Effector memory CD8-positive, alpha-beta T cell (primary cell): Measurements from ENCODE around the gene CSTB.

Experiments
- ATAC-seq: fragments of 150-1000 bp; cut with Tn5 transposase; replicated peaks from 2 replicates; pipeline ENCODE4 v1.10.0; 2021; ENCODE audit warnings: mild to moderate bottlenecking, moderate library complexity
- DNase-seq, 3 experiments: peaks; one replicate each; pipeline ENCODE4 v3.0.0; 2021
- H3K27ac Mint-ChIP-seq, 2 donors: one replicate each; pipeline ENCODE4 v1.8.0; 2022; ENCODE audit warnings: mild to moderate bottlenecking in 2 of 2, mixed read lengths in 2 of 2, moderate library complexity in 2 of 2
- H3K27me3 Mint-ChIP-seq, 2 donors: one replicate each; pipeline ENCODE4 v1.8.0; 2022; ENCODE audit warnings: mixed read lengths in 2 of 2
- H3K36me3 Mint-ChIP-seq: one replicate; pipeline ENCODE4 v1.8.0; 2022; ENCODE audit warnings: mild to moderate bottlenecking, moderate library complexity, mixed read lengths; ENCODE audit not compliant: insufficient read depth
- H3K4me1 Mint-ChIP-seq, 2 donors: one replicate each; pipeline ENCODE4 v1.8.0; 2022; ENCODE audit warnings: low read depth in 2 of 2, mixed read lengths in 2 of 2
- H3K4me3 Mint-ChIP-seq, 2 donors: one replicate each; pipeline ENCODE4 v1.8.0; 2022; ENCODE audit warnings: mild to moderate bottlenecking in 2 of 2, mixed read lengths in 2 of 2, moderate library complexity in 2 of 2
- H3K9me3 Mint-ChIP-seq, 2 donors: one replicate each; pipeline ENCODE4 v1.8.0; 2022; ENCODE audit warnings: mixed read lengths in 2 of 2

Gene CSTB

GRCh38 chr21:43793243-43793642, 17.1 kb upstream of the CSTB start:
- no peak overlapping the region for H3K4me3 Mint-ChIP-seq
- H3K4me1 Mint-ChIP-seq: peaks cover 16 to 20% of the 10 kb centered on the region in 2 donors
- peaks cover 63% of the 10 kb centered on the region for H3K36me3 Mint-ChIP-seq
- DNase-seq (no peak), ATAC-seq (no peak)
- no peaks in the 10 kb centered on the region for H3K9me3 Mint-ChIP-seq
- H3K27me3 Mint-ChIP-seq: no peaks in the 10 kb centered on the region
- peak overlapping the region in 1 of 2 donors; percentile 29 for H3K27ac Mint-ChIP-seq

DNA sequence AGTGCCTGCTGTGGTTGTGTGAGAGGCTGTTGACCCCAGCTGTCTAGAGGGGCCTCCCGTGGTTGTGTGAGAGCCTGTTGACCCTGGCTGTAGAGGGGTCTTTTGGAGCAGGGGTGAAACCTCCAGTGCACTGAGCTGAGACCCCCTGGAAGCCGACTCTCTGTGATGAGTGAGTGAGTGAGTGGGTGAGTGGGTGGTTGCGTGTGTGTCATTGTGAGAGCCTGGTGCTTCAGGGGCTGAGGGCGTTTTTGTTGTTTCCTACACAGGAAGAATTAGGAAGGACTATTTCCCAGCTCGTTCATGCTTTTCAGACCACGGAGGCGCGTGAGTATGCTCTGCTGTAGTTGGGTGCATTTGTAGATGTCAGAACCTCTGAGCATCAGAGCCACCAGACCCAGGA, 16.3 kb upstream of the CSTB start:
- ATAC-seq: no peak
- Mint-ChIP-seq H3K9me3 (no peaks in the 10 kb centered on the region), H3K4me3 (no peak overlapping the region), H3K36me3 (peaks cover 61% of the 10 kb centered on the region), H3K27ac (no peak overlapping the region), H3K4me1 (peaks cover 16 to 20% of the 10 kb centered on the region in 2 donors), H3K27me3 (no peaks in the 10 kb centered on the region)
- DNase-seq: no peak

GRCh38 chr21:43790010-43790524, 14.0 kb upstream of the CSTB start:
- Mint-ChIP-seq H3K9me3 (no peaks in the 10 kb centered on the region), H3K27ac (peak overlapping the region; percentile 90), H3K4me3 (peak overlapping the region; percentile 88 to 91), H3K27me3 (no peaks in the 10 kb centered on the region), H3K36me3 (peaks cover 38% of the 10 kb centered on the region), H3K4me1 (peaks cover 16 to 18% of the 10 kb centered on the region in 2 donors)
- ATAC-seq (no peak), DNase-seq (no peak)

DNA sequence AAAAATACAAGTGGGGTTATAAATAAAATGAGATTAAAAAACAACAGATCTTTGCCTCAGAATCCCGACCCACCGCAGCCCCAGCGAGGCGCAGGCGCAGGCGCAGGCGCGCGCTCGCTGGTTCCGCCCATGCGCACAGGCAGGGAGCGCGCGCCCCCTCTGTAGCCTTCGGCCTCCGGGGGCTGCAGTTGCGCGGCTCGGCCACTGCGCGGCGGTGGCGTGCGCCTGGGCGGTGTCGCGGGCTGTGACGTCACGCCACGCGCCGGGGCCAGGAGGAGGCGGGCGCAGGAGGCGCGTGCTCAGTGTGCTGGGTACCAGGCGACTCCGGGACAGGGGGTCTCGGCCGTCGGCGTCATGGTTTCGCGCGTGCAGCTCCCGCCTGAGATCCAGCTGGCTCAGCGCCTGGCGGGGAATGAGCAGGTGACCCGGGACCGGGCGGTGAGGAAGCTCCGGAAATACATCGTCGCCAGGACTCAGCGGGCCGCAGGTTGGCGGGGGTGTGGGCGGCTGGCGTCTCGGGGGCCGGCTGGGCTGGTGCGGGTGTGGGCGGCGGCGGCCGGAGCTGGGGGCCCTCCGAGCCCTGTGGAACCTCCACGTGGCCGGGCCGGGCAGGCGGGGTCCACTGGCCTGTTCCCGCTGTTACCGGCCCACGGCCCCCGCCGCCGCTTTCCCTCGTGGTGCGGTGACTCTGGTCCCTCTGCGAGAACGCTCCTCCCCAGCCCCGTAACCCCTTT, 13.3 kb upstream of the CSTB start, which contains the start of gene RRP1:
Gene RRP1, plus strand, starts transcription at position 302 of the 734 bp plus-strand sequence. Its CDS starts 53 bp downstream, at position 355.
- DNase-seq (peak; percentile 94 to 99 (median 97)), ATAC-seq (peak; percentile 94)
- H3K27me3 Mint-ChIP-seq: no peaks in the 10 kb centered on the region
- no peaks in the 10 kb centered on the region for H3K9me3 Mint-ChIP-seq
- H3K27ac Mint-ChIP-seq: peak within 1 kb of the TSS; percentile 90
- H3K4me1 Mint-ChIP-seq: peaks cover 16 to 17% of the 10 kb centered on the region in 2 donors
- peak within 1 kb of the TSS; percentile 88 to 91 for H3K4me3 Mint-ChIP-seq
- peaks cover 33% of the 10 kb centered on the region for H3K36me3 Mint-ChIP-seq

- DNase-seq: no peak
- peaks cover 11% of the 10 kb centered on the region in 2 donors for H3K4me1 Mint-ChIP-seq
- H3K9me3 Mint-ChIP-seq: no peaks in the 10 kb centered on the region
- H3K4me3 Mint-ChIP-seq: no peak overlapping the region
- H3K27me3 Mint-ChIP-seq: no peaks in the 10 kb centered on the region
- ATAC-seq: no peak
- no peak overlapping the region for H3K27ac Mint-ChIP-seq
- peaks cover 18% of the 10 kb centered on the region for H3K36me3 Mint-ChIP-seq
These were observed 10.8 kb upstream of the CSTB start for GRCh38 chr21:43786807-43787440.

GRCh38 chr21:43786300-43786806, 10.2 kb upstream of the CSTB start:
- no peak overlapping the region for H3K27ac Mint-ChIP-seq
- no peak overlapping the region for H3K4me3 Mint-ChIP-seq
- no peak for DNase-seq
- ATAC-seq: no peak
- peaks cover 15% of the 10 kb centered on the region for H3K36me3 Mint-ChIP-seq
- no peaks in the 10 kb centered on the region for H3K9me3 Mint-ChIP-seq
- no peaks in the 10 kb centered on the region for H3K27me3 Mint-ChIP-seq
- peaks cover 11% of the 10 kb centered on the region in 2 donors for H3K4me1 Mint-ChIP-seq

- DNase-seq (no peak), ATAC-seq (no peak)
- H3K36me3 Mint-ChIP-seq: peaks cover 11% of the 10 kb centered on the region
- peaks cover 3 to 4% of the 10 kb centered on the region in 2 donors for H3K4me1 Mint-ChIP-seq
- no peak overlapping the region for H3K27ac Mint-ChIP-seq
- H3K9me3 Mint-ChIP-seq: no peaks in the 10 kb centered on the region
- no peaks in the 10 kb centered on the region for H3K27me3 Mint-ChIP-seq
- no peak overlapping the region for H3K4me3 Mint-ChIP-seq
These were observed 9.0 kb upstream of the CSTB start for GRCh38 chr21:43785134-43785533.

DNA sequence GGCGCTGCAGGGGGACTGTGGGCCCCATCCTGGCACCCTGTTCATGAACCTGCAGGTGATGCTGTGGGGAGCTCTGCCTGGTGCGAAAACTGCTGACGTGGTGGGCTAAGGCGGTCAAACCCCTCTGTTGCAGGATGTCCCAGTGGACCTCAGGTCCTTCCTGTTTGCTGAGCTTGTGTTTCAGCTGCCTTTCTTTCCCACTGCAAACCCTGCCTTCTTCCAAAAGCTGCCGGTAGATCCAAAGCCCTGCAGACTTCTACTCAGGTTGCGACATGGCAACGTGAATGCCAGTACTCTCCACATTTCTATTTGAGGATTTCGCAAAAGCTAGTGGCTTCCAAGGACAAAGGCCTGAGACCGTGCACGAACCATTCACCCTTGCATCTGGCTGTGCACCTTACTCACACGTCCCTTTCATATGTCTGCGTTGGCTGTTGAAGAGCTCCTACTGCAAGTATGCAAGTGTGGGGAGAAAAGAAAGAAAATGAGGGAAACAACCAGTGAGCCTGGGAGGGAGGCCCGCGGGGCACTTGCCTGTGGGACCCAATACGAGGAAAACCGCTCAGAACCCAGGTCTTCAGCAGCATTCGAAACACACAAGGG, 7.1 kb upstream of the CSTB start:
- H3K4me1 Mint-ChIP-seq: peaks cover 9 to 11% of the 10 kb centered on the region in 2 donors
- no peaks in the 10 kb centered on the region for H3K9me3 Mint-ChIP-seq
- no peak overlapping the region for H3K27ac Mint-ChIP-seq
- DNase-seq (no peak), ATAC-seq (no peak)
- H3K36me3 Mint-ChIP-seq: no peaks in the 10 kb centered on the region
- H3K4me3 Mint-ChIP-seq: no peak overlapping the region
- H3K27me3 Mint-ChIP-seq: no peaks in the 10 kb centered on the region

DNA sequence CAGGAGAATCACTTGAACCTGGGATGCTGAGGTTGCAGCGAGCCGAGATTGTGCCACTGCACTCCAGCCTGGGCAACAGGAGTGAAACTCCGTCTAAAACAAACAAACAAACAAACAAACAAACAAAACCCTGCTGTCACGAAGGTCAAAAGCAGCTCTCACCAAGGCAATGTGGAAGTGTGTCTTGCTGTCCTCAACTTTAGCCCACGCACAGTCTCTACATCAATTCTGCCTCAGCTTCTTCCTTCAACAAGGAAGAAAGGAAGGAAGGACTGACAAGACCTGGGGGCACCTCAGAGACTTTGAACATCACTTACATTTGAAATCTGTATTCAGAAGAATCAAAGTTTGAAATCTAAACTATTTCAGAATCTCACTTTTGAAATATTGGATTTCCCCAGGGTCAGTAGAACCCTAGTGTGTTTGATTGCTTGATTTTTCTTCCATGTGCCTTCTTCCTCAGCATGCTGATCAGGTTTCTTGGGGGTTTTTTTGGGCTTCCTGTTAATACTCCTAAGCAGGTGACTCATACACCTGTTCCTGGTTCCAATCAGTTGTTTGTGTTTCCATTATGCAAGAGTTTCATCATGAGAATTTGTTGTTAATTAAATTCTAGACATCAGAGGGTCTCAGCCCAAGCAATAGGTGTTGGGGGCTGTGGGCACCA, 6.5 kb upstream of the CSTB start:
- H3K27ac Mint-ChIP-seq: no peak overlapping the region
- ATAC-seq: no peak
- H3K4me1 Mint-ChIP-seq: peaks cover 11 to 14% of the 10 kb centered on the region in 2 donors
- H3K36me3 Mint-ChIP-seq: no peaks in the 10 kb centered on the region
- no peak overlapping the region for H3K4me3 Mint-ChIP-seq
- no peaks in the 10 kb centered on the region for H3K27me3 Mint-ChIP-seq
- no peak for DNase-seq
- H3K9me3 Mint-ChIP-seq: no peaks in the 10 kb centered on the region

DNA sequence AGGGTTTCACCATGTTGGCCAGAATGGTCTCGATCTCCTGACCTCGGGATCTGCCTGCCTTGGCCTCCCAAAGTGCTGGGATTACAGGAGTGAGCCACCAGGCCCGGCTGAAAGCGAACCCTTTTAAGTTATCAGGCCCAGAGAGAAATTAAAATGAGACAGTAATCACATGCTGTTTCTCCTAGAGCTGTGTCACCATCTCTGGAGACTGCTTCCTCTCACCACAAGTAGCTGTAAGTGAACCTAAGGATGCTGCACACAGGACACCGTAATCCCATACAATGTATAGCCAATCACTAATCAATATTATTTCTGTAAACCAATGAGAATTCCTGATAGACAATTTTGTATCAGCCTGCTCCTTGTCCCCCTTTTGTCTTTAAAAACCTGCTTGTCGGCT, 5.7 kb upstream of the CSTB start:
- no peaks in the 10 kb centered on the region for H3K9me3 Mint-ChIP-seq
- no peak overlapping the region for H3K27ac Mint-ChIP-seq
- DNase-seq (no peak), ATAC-seq (no peak)
- H3K27me3 Mint-ChIP-seq: no peaks in the 10 kb centered on the region
- no peak overlapping the region for H3K4me3 Mint-ChIP-seq
- H3K36me3 Mint-ChIP-seq: no peaks in the 10 kb centered on the region
- peaks cover 11 to 16% of the 10 kb centered on the region in 2 donors for H3K4me1 Mint-ChIP-seq

- peaks cover 22% of the 10 kb centered on the region in 2 donors for H3K4me1 Mint-ChIP-seq
- no peaks in the 10 kb centered on the region for H3K27me3 Mint-ChIP-seq
- no peak for DNase-seq
- no peaks in the 10 kb centered on the region for H3K9me3 Mint-ChIP-seq
- peak overlapping the region in 1 of 2 donors; percentile 20 for H3K4me3 Mint-ChIP-seq
- no peak overlapping the region for H3K27ac Mint-ChIP-seq
- no peak for ATAC-seq
- peaks cover 4% of the 10 kb centered on the region for H3K36me3 Mint-ChIP-seq
These were observed 3.6 kb upstream of the CSTB start for GRCh38 chr21:43779660-43780059.

GRCh38 chr21:43778469-43779335, 2.6 kb upstream of the CSTB start:
- peaks cover 8% of the 10 kb centered on the region for H3K36me3 Mint-ChIP-seq
- peaks cover 24 to 29% of the 10 kb centered on the region in 2 donors for H3K4me1 Mint-ChIP-seq
- peak overlapping the region; percentile 55 to 82 for H3K27ac Mint-ChIP-seq
- DNase-seq (no peak), ATAC-seq (no peak)
- H3K9me3 Mint-ChIP-seq: no peaks in the 10 kb centered on the region
- peak overlapping the region; percentile 46 to 87 for H3K4me3 Mint-ChIP-seq
- H3K27me3 Mint-ChIP-seq: no peaks in the 10 kb centered on the region
